ENCODE results near the gene IWS1. TPM values are rescaled to one million over a fixed set of nuclear protein-coding genes. Genes with fewer than 3 reads are reported as not detected.

The IWS1 gene
- total RNA-seq, 1 experiment from 2014 or later = 46.6 TPM

DNA sequence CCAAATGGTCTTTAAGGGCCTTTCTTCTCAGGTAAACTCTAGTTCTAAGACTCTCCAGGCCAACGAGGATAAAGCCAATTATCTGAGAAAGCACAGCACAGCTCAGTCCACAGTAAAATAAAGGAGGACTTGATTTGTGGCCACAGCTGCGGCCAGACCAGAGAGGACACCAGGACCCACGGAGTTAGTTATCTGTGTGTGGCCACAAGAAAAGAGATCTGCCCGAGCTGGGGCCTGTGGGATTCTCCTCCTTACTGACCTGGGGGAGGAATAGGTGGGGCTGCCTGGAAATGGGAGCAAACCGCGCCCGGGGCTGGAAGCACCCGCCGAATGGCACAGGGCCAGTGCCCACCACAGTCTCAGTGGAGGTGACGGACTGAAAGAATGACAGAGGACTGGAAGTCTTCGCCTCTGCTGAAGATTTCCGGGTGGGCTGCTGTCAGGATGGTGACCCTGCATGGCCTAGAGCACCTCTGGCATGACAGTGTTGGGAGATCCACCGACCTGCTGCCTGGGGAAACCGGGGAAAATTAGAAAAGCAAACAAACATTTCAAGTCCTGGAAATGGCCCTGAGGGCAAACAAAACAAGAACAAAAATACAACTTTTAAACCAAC lies 94.8 kb downstream of the IWS1 start:
- Histone ChIP-seq H3K9me3 (ENCODE audit: control insufficient read depth in 1 of 2, insufficient read depth in 1 of 2, low read depth in 1 of 2, low read length in 2 of 2) (no peaks in the 10 kb centered on the region), H3K27ac (ENCODE audit: low read depth, low read length) (no peak overlapping the region), H3K79me2 (ENCODE audit: insufficient read depth, low read length) (no peaks in the 10 kb centered on the region), H3K4me2 (ENCODE audit: low read length) (no peak overlapping the region), H3K36me3 (ENCODE audit: control insufficient read depth in 1 of 2, insufficient read depth in 2 of 2, low read length in 2 of 2) (no peaks in the 10 kb centered on the region), H3K9ac (ENCODE audit: low read length) (no peak overlapping the region), H3K9me2 (ENCODE audit: insufficient read depth) (no peaks in the 10 kb centered on the region), H2AFZ (ENCODE audit: low read depth, low read length, poor library complexity, severe bottlenecking) (no peak overlapping the region), H3K4me3 (replicated peaks in 1 of 2; ENCODE audit: low read depth in 1 of 2, low read length in 2 of 2) (no peak overlapping the region), H3K4me1 (ENCODE audit: control insufficient read depth in 1 of 2, insufficient read depth in 2 of 2, low read length in 2 of 2) (no peaks in the 10 kb centered on the region), H4K20me1 (ENCODE audit: insufficient read depth) (no peaks in the 10 kb centered on the region), H3K27me3 (ENCODE audit: insufficient read depth, low read length) (no peaks in the 10 kb centered on the region)
- POLR2A ChIA-PET = no interaction called here
- RAD21 ChIA-PET (ENCODE audit: low non-redundant PET in 1 of 2, low total read pairs in 2 of 2, uncharacterized antibody in 2 of 2, unreplicated experiment in 2 of 2) = no interaction called here
- DNase-seq (ENCODE audit: low read depth, low spot score) (no peak), ATAC-seq (no peak)
- CTCF ChIA-PET = no interaction called here
- no peak for TF ChIP-seq YY1 (IDR thresholded peaks at IDR 0.05; ENCODE audit: extremely low read depth, insufficient replicate concordance, low read depth, low read length)
- no peak for TF ChIP-seq SRF (IDR thresholded peaks at IDR 0.05; ENCODE audit: low read depth)
- no peak for TF ChIP-seq ELF1 (IDR thresholded peaks at IDR 0.05; ENCODE audit: borderline replicate concordance, low read depth)
- TF ChIP-seq ZNF274 (IDR thresholded peaks at IDR 0.05; ENCODE audit: low read depth, low read length) = no peak
- TF ChIP-seq ZFX (IDR thresholded peaks at IDR 0.05) = no peak
- TF ChIP-seq, protein P1, sequence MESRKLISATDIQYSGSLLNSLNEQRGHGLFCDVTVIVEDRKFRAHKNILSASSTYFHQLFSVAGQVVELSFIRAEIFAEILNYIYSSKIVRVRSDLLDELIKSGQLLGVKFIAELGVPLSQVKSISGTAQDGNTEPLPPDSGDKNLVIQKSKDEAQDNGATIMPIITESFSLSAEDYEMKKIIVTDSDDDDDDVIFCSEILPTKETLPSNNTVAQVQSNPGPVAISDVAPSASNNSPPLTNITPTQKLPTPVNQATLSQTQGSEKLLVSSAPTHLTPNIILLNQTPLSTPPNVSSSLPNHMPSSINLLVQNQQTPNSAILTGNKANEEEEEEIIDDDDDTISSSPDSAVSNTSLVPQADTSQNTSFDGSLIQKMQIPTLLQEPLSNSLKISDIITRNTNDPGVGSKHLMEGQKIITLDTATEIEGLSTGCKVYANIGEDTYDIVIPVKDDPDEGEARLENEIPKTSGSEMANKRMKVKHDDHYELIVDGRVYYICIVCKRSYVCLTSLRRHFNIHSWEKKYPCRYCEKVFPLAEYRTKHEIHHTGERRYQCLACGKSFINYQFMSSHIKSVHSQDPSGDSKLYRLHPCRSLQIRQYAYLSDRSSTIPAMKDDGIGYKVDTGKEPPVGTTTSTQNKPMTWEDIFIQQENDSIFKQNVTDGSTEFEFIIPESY (IDR thresholded peaks at IDR 0.05; ENCODE audit: extremely low read depth, insufficient replicate concordance, low read length) = no peak
- no peak for TF ChIP-seq POLR2AphosphoS5 (IDR thresholded peaks at IDR 0.05; ENCODE audit: low read depth, low read length)
- no peak for TF ChIP-seq SP1 (IDR thresholded peaks at IDR 0.05; ENCODE audit: low read depth)
- TF ChIP-seq CEBPB (IDR thresholded peaks at IDR 0.05; ENCODE audit: low read depth) = no peak
- TF ChIP-seq JUND (IDR thresholded peaks at IDR 0.05) = no peak
- TF ChIP-seq, protein P2, sequence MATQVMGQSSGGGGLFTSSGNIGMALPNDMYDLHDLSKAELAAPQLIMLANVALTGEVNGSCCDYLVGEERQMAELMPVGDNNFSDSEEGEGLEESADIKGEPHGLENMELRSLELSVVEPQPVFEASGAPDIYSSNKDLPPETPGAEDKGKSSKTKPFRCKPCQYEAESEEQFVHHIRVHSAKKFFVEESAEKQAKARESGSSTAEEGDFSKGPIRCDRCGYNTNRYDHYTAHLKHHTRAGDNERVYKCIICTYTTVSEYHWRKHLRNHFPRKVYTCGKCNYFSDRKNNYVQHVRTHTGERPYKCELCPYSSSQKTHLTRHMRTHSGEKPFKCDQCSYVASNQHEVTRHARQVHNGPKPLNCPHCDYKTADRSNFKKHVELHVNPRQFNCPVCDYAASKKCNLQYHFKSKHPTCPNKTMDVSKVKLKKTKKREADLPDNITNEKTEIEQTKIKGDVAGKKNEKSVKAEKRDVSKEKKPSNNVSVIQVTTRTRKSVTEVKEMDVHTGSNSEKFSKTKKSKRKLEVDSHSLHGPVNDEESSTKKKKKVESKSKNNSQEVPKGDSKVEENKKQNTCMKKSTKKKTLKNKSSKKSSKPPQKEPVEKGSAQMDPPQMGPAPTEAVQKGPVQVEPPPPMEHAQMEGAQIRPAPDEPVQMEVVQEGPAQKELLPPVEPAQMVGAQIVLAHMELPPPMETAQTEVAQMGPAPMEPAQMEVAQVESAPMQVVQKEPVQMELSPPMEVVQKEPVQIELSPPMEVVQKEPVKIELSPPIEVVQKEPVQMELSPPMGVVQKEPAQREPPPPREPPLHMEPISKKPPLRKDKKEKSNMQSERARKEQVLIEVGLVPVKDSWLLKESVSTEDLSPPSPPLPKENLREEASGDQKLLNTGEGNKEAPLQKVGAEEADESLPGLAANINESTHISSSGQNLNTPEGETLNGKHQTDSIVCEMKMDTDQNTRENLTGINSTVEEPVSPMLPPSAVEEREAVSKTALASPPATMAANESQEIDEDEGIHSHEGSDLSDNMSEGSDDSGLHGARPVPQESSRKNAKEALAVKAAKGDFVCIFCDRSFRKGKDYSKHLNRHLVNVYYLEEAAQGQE (IDR thresholded peaks at IDR 0.05; ENCODE audit: low read depth) = no peak
- TF ChIP-seq TCF7L2 (IDR thresholded peaks at IDR 0.05; ENCODE audit: borderline replicate concordance, extremely low read depth, insufficient read depth, insufficient read length) = no peak
- TF ChIP-seq FOSL1 (IDR thresholded peaks at IDR 0.05; ENCODE audit: low read depth) = no peak
- TF ChIP-seq, protein P3, sequence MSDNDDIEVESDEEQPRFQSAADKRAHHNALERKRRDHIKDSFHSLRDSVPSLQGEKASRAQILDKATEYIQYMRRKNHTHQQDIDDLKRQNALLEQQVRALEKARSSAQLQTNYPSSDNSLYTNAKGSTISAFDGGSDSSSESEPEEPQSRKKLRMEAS (IDR thresholded peaks at IDR 0.05) = no peak
- TF ChIP-seq SIN3A (IDR thresholded peaks at IDR 0.05; ENCODE audit: low read depth) = no peak
- no peak for TF ChIP-seq EGR1 (IDR thresholded peaks at IDR 0.05; ENCODE audit: low read depth)
- no peak for TF ChIP-seq EZH2phosphoT487 (IDR thresholded peaks at IDR 0.05; ENCODE audit: borderline replicate concordance)
- no peak for TF ChIP-seq CBX3 (IDR thresholded peaks at IDR 0.05; ENCODE audit: low read depth)
- TF ChIP-seq RAD21 (IDR thresholded peaks at IDR 0.05; ENCODE audit: low read depth) = no peak
- intact Hi-C loops (cut with micrococcal nuclease) = no loop called here
- no TSS peak for BruUV-seq (replicated peaks)

All from HCT116 (cell line).